ENCODE results near the gene GNAT2. TPM values are rescaled to one million over a fixed set of nuclear protein-coding genes. Genes with fewer than 3 reads are reported as not detected.

GNAT2 gene
- total RNA-seq, 2 donors from 2014 or later = not detected

DNA sequence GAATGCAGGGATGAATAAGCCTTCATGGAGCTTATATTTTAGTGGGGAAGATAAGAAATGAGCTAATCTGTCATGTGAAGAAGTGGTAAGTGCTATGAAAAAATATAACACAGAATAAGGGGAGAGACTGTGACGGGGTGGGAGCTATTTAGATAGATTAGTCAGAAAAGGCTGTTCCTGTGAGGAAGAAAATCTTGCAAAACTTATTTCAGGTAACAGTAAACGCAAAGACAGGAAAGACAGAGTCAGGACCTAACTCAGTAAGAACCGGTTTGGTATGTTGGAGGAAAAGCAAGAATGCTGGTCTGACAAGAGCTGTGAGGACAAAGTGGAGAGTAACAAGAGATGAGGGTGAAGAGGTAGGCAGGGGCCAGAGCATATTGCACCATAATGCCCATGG lies 49.0 kb downstream of the GNAT2 start:
- DNase-seq (ENCODE audit: low spot score) = peak; percentile 49
- Histone ChIP-seq H3K4me1 (replicated peaks) (no peaks in the 10 kb centered on the region), H3K9me3 (no peaks in the 10 kb centered on the region), H3K36me3 (no peaks in the 10 kb centered on the region), H3K27ac (peak overlapping the region; percentile 15 to 42), H3K4me3 (no peak overlapping the region), H3K27me3 (replicated peaks; ENCODE audit: insufficient read depth) (no peaks in the 10 kb centered on the region)
- TF ChIP-seq POLR2AphosphoS5 (IDR thresholded peaks at IDR 0.05) = peak; percentile 82
- TF ChIP-seq, protein P1, sequence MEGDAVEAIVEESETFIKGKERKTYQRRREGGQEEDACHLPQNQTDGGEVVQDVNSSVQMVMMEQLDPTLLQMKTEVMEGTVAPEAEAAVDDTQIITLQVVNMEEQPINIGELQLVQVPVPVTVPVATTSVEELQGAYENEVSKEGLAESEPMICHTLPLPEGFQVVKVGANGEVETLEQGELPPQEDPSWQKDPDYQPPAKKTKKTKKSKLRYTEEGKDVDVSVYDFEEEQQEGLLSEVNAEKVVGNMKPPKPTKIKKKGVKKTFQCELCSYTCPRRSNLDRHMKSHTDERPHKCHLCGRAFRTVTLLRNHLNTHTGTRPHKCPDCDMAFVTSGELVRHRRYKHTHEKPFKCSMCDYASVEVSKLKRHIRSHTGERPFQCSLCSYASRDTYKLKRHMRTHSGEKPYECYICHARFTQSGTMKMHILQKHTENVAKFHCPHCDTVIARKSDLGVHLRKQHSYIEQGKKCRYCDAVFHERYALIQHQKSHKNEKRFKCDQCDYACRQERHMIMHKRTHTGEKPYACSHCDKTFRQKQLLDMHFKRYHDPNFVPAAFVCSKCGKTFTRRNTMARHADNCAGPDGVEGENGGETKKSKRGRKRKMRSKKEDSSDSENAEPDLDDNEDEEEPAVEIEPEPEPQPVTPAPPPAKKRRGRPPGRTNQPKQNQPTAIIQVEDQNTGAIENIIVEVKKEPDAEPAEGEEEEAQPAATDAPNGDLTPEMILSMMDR (IDR thresholded peaks at IDR 0.05) = no peak
- no peak for TF ChIP-seq POLR2A (IDR thresholded peaks at IDR 0.05)
- intact Hi-C loops (cut with DNase I) = no loop called here
- whole genome bisulfite sequencing = 22% methylated on average over 3 of the region's 3 CpGs

- no peak overlapping the region for H3K4me3 ChIP-seq
- H3K9me3 ChIP-seq = no peaks in the 10 kb centered on the region
- TF ChIP-seq POLR2A (IDR thresholded peaks at IDR 0.05) (no peak), POLR2AphosphoS5 (IDR thresholded peaks at IDR 0.05) (no peak)
- TF ChIP-seq, protein P1 (IDR thresholded peaks at IDR 0.05) = no peak
- H3K4me1 ChIP-seq (replicated peaks) = no peaks in the 10 kb centered on the region
- H3K36me3 ChIP-seq = no peaks in the 10 kb centered on the region
- 81% methylated on average over 1 of the region's 1 CpG for WGBS
- H3K27ac ChIP-seq = no peak overlapping the region
- intact Hi-C loops (cut with DNase I) = no loop called here
- H3K27me3 ChIP-seq (replicated peaks; ENCODE audit: insufficient read depth) = no peaks in the 10 kb centered on the region
- DNase-seq (ENCODE audit: low spot score) = no peak
Observed at GRCh38 chr1:109569323-109569722, 50.1 kb downstream of the GNAT2 start.

DNA sequence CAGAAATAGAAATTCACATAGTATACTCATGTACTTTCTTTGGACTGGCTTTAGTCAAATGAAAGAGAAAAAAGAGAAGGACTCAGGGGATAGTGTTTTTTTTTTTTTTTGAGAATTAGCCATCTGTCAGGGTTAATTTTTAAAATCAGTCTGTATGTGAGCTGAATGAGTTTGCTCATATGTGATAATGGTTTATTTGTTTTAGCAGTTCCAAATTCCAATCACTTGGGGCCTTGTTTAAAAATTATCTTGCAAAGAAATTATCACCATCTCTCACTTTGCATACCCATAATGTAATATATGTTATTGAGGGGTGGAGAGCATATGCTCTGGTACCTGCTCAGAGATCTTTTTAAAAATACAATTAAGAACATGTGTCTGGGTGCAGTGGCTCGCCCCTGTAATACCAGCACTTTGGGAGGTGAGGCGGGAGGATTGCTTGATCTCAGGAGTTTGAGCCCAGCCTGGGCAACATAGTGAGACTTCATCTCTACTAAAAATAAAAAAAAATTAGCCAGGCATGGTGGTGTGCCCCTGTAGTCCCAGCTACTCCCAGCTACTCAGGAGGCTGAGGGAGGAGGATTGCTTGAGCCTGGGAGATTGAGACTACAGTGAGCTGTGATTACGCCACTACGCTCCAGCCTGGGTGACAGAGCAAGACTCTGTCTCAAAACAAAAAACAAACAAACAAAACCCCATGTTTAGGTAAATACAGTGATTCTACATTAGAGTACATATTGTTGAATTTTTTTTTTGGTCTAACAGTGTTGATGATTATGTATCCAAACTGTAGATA lies 51.3 kb downstream of the GNAT2 start:
- Histone ChIP-seq H3K4me3 (no peak overlapping the region), H3K36me3 (no peaks in the 10 kb centered on the region), H3K27me3 (replicated peaks; ENCODE audit: insufficient read depth) (no peaks in the 10 kb centered on the region), H3K27ac (no peak overlapping the region), H3K9me3 (no peaks in the 10 kb centered on the region), H3K4me1 (replicated peaks) (peaks cover 8% of the 10 kb centered on the region)
- 91% methylated on average over 4 of the region's 4 CpGs for WGBS
- TF ChIP-seq, protein P1 (IDR thresholded peaks at IDR 0.05) = no peak
- TF ChIP-seq POLR2A (IDR thresholded peaks at IDR 0.05) (no peak), POLR2AphosphoS5 (IDR thresholded peaks at IDR 0.05) (no peak)
- intact Hi-C loops (cut with DNase I) = no loop called here
- no peak for DNase-seq (ENCODE audit: low spot score)

GRCh38 chr1:109566982-109567381 lies 52.4 kb downstream of the GNAT2 start:
- WGBS = 86% methylated on average over 1 of the region's 1 CpG
- no peak for DNase-seq (ENCODE audit: low spot score)
- Histone ChIP-seq H3K36me3 (no peaks in the 10 kb centered on the region), H3K27ac (no peak overlapping the region), H3K4me1 (replicated peaks) (peaks cover 8% of the 10 kb centered on the region), H3K9me3 (no peaks in the 10 kb centered on the region), H3K4me3 (no peak overlapping the region), H3K27me3 (replicated peaks; ENCODE audit: insufficient read depth) (no peaks in the 10 kb centered on the region)
- intact Hi-C loops (cut with DNase I) = no loop called here
- TF ChIP-seq, protein P1 (IDR thresholded peaks at IDR 0.05) = no peak
- TF ChIP-seq POLR2A (IDR thresholded peaks at IDR 0.05) (no peak), POLR2AphosphoS5 (IDR thresholded peaks at IDR 0.05) (no peak)

DNA sequence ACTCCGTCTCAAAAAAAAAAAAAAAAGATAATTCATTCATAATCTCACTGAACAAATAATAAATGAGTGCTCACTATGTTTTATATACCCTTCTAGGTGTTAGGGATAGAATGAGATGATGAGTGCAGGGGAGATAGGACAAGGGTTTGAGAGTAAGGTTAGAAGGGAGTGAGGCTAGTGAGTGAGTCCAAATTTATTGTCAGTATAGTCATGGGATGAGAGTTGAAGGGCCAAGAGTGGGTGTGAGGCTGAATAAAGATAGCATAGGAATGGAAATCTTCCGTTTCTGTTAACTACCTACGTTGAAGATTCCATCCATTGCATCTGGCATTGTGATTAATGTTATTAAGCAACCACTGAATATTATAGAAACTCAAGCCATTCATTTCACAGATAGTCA lies 54.2 kb downstream of the GNAT2 start:
- intact Hi-C loops (cut with DNase I) = no loop called here
- H3K4me1 ChIP-seq (replicated peaks) = peaks cover 8% of the 10 kb centered on the region

More for the DNA sequence above, 54.2 kb downstream of the GNAT2 start:
- WGBS = 88% methylated on average over 3 of the region's 3 CpGs
- Histone ChIP-seq H3K9me3 (no peaks in the 10 kb centered on the region), H3K27me3 (replicated peaks; ENCODE audit: insufficient read depth) (no peaks in the 10 kb centered on the region), H3K27ac (no peak overlapping the region), H3K36me3 (no peaks in the 10 kb centered on the region), H3K4me3 (no peak overlapping the region)
- DNase-seq (ENCODE audit: low spot score) = no peak
- TF ChIP-seq, protein P1 (IDR thresholded peaks at IDR 0.05) = no peak
- TF ChIP-seq POLR2A (IDR thresholded peaks at IDR 0.05) = no peak
- TF ChIP-seq POLR2AphosphoS5 (IDR thresholded peaks at IDR 0.05) = no peak

All from prostate gland (tissue), 2 donors.